H9 (cell line): ENCODE data around the gene CCDC191. TPM values are rescaled to one million over a fixed set of nuclear protein-coding genes. Genes with fewer than 3 reads are reported as not detected.

Source experiments
- DNase-seq: peaks from one replicate; pipeline ENCODE4 v3.0.0-alpha.2; 2017
- H2AFZ ChIP-seq: one replicate; pipeline ENCODE4 v1.6.1; 2013; ENCODE audit warnings: mild to moderate bottlenecking, low read length, control low read depth, moderate library complexity
- H2AK5ac ChIP-seq: 2 replicates; pipeline ENCODE4 v1.6.1; 2013; ENCODE audit warnings: low read length, control low read depth, mixed read lengths; ENCODE audit not compliant: insufficient read length
- H2BK120ac ChIP-seq: one replicate; pipeline ENCODE4 v1.6.1; 2013; ENCODE audit warnings: low read depth, mild to moderate bottlenecking, low read length, control low read depth, inconsistent platforms; ENCODE audit not compliant: poor library complexity, severe bottlenecking
- H2BK12ac ChIP-seq: 2 replicates; pipeline ENCODE4 v1.6.1; 2013; ENCODE audit warnings: low read length, control low read depth, mixed read lengths, low read depth; ENCODE audit not compliant: insufficient read length
- H2BK15ac ChIP-seq: 2 replicates; pipeline ENCODE4 v1.6.1; 2013; ENCODE audit warnings: low read depth, low read length, control low read depth
- H2BK20ac ChIP-seq: one replicate; pipeline ENCODE4 v1.6.1; 2013; ENCODE audit warnings: low read depth, mild to moderate bottlenecking, low read length, control low read depth, inconsistent platforms; ENCODE audit not compliant: poor library complexity, severe bottlenecking
- H2BK5ac ChIP-seq: 2 replicates; pipeline ENCODE4 v1.6.1; 2013; ENCODE audit warnings: low read length, control low read depth, mixed read lengths; ENCODE audit not compliant: insufficient read length
- H3K14ac ChIP-seq: 2 replicates; pipeline ENCODE4 v1.6.1; 2013; ENCODE audit warnings: low read length, control low read depth; ENCODE audit not compliant: insufficient read depth
- H3K18ac ChIP-seq: 2 replicates; pipeline ENCODE4 v1.6.1; 2013; ENCODE audit warnings: low read depth, mild to moderate bottlenecking, mixed read lengths, low read length, control low read depth; ENCODE audit not compliant: insufficient read length
- H3K23ac ChIP-seq: 2 replicates; pipeline ENCODE4 v1.6.1; 2013; ENCODE audit warnings: low read length, control low read depth, mixed read lengths, low read depth; ENCODE audit not compliant: insufficient read length
- H3K23me2 ChIP-seq: 2 replicates; pipeline ENCODE4 v1.6.1; 2013; ENCODE audit warnings: low read depth, mild to moderate bottlenecking, mixed read lengths, low read length, control low read depth; ENCODE audit not compliant: insufficient read length, poor library complexity, severe bottlenecking
- H3K27ac ChIP-seq: 2 replicates; pipeline ENCODE4 v1.5.1; 2013; ENCODE audit warnings: low read length, control low read depth, mixed read lengths, low read depth; ENCODE audit not compliant: insufficient read length
- H3K27me3 ChIP-seq: 2 replicates; pipeline ENCODE4 v1.6.1; 2013; ENCODE audit warnings: low read length, control low read depth, inconsistent platforms; ENCODE audit not compliant: insufficient read depth
- H3K4ac ChIP-seq: 2 replicates; pipeline ENCODE4 v1.6.1; 2013; ENCODE audit warnings: low read depth, mild to moderate bottlenecking, control low read depth, inconsistent platforms, low read length, moderate library complexity
- H3K4me1 ChIP-seq: 2 replicates; pipeline ENCODE4 v1.6.1; 2013; ENCODE audit warnings: low read length, control low read depth, inconsistent platforms; ENCODE audit not compliant: insufficient read depth
- H3K4me2 ChIP-seq: 2 replicates; pipeline ENCODE4 v1.6.1; 2013; ENCODE audit warnings: low read length, control low read depth, mixed read lengths; ENCODE audit not compliant: insufficient read length, insufficient read depth
- H3K56ac ChIP-seq: 2 replicates; pipeline ENCODE4 v1.6.1; 2013; ENCODE audit warnings: low read depth, mild to moderate bottlenecking, mixed read lengths, low read length, control low read depth; ENCODE audit not compliant: insufficient read length
- H3K79me1 ChIP-seq: 2 replicates; pipeline ENCODE4 v1.6.1; 2013; ENCODE audit warnings: low read depth, mild to moderate bottlenecking, moderate library complexity, low read length, control low read depth, inconsistent platforms; ENCODE audit not compliant: insufficient read depth, poor library complexity, severe bottlenecking
- H3K79me2 ChIP-seq: 2 replicates; pipeline ENCODE4 v1.6.1; 2013; ENCODE audit warnings: low read length, control low read depth, inconsistent platforms; ENCODE audit not compliant: insufficient read depth
- H3K9ac ChIP-seq: 2 replicates; pipeline ENCODE4 v1.6.1; 2013; ENCODE audit warnings: low read length, control low read depth, mixed read lengths; ENCODE audit not compliant: insufficient read length; ENCODE audit errors: extremely low read depth
- H3K9me3 ChIP-seq: one replicate; pipeline ENCODE4 v1.6.1; 2013; ENCODE audit warnings: low read depth, low read length, inconsistent platforms; ENCODE audit not compliant: control insufficient read depth
- H3T11ph ChIP-seq: one replicate; pipeline ENCODE4 v1.6.1; 2013; ENCODE audit warnings: mild to moderate bottlenecking, low read length, control low read depth, inconsistent platforms
- H4K20me1 ChIP-seq: one replicate; pipeline ENCODE4 v1.6.1; 2013; ENCODE audit not compliant: control insufficient read depth, insufficient read length, insufficient read depth
- H4K5ac ChIP-seq: 2 replicates; pipeline ENCODE4 v1.6.1; 2013; ENCODE audit warnings: low read depth, mild to moderate bottlenecking, mixed read lengths, low read length, control low read depth; ENCODE audit not compliant: insufficient read length
- H4K8ac ChIP-seq: replicated peaks from 2 replicates; pipeline ENCODE4 v1.6.1; 2013; ENCODE audit warnings: low read length, control low read depth, mixed read lengths, low read depth; ENCODE audit not compliant: insufficient read length
- H4K91ac ChIP-seq: 2 replicates; pipeline ENCODE4 v1.6.1; 2013; ENCODE audit warnings: low read depth, mild to moderate bottlenecking, moderate library complexity, mixed read lengths, low read length, control low read depth; ENCODE audit not compliant: insufficient read length
- H3K27ac Mint-ChIP-seq, 3 experiments: 2 replicates in 2 of 3; 3 replicates in 1 of 3; pipeline ENCODE4 v1.8.0; 2020 to 2021; ENCODE audit warnings: mixed read lengths in 3 of 3, mild to moderate bottlenecking in 1 of 3, moderate library complexity in 1 of 3
- H3K27me3 Mint-ChIP-seq: 2 replicates; pipeline ENCODE4 v1.8.0; 2021; ENCODE audit warnings: low read depth, mild to moderate bottlenecking, moderate library complexity, mixed read lengths
- H3K36me3 Mint-ChIP-seq, 3 experiments: 2 replicates in 2 of 3; 3 replicates in 1 of 3; pipeline ENCODE4 v1.8.0; 2020 to 2021; ENCODE audit warnings: low read depth in 3 of 3, mixed read lengths in 3 of 3; ENCODE audit not compliant: insufficient read depth in 1 of 3
- H3K4me1 Mint-ChIP-seq, 2 experiments: 2 replicates each; pipeline ENCODE4 v1.8.0; 2020; ENCODE audit warnings: mixed read lengths in 2 of 2
- H3K4me3 Mint-ChIP-seq, 2 experiments: 2 replicates in 1 of 2; 3 replicates in 1 of 2; pipeline ENCODE4 v1.8.0; 2020 to 2021; ENCODE audit warnings: mild to moderate bottlenecking in 2 of 2, mixed read lengths in 2 of 2, moderate library complexity in 1 of 2
- H3K9me3 Mint-ChIP-seq, 2 experiments: 2 replicates in 1 of 2; 3 replicates in 1 of 2; pipeline ENCODE4 v1.8.0; 2020; ENCODE audit warnings: mild to moderate bottlenecking in 2 of 2, mixed read lengths in 2 of 2, moderate library complexity in 1 of 2
- WGBS: extraction: QIAGEN DNeasy Blood & Tissue Kit; methylation state at CpG from one replicate; pipeline ENCODE4 v1.1.7; 2013; ENCODE audit warnings: missing lambda C conversion rate, low lambda C conversion rate, mixed read lengths; ENCODE audit not compliant: insufficient read length; ENCODE audit errors: extremely low coverage; 5-methylcytosine and 5-hydroxymethylcytosine counted together
- total RNA-seq: library from RNA; stranded (reverse); gene quantifications from 2 replicates; pipeline ENCODE4 v1.2.1, GENCODE V29; 2021
- TF ChIP-seq, protein P1 (sequence below): fragments of 200-600 bp; sonication (generic); conservative IDR thresholded peaks from 3 replicates; pipeline ENCODE4 v1.8.0; 2021; ENCODE audit warnings: antibody characterized with exemption, mild to moderate bottlenecking

Gene CCDC191
- total RNA-seq, 1 experiment from 2014 or later = 0.68 TPM

DNA sequence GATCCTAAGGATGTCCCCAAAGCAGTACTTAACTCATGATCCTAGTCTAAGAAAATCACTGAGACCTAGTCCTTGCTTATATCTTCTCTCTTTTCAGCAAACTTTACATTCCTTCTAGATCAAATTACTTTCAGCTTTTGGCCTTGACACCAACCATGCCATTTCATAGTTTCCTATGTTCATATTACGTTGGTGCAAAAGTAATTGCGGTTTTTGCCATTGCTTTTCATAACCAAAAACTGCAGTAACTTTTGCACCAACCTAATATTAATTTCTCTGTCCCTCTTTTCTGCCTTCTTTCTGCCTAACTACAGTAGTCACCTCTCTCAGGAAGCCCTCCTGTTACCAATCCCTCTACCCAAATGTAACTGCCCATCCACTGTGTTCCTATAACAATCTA is 36.8 kb downstream of the CCDC191 start:
- Histone ChIP-seq H3K9ac (no peak overlapping the region), H3K79me1 (no peaks in the 10 kb centered on the region), H3K56ac (no peak overlapping the region), H2AFZ (no peak overlapping the region), H3T11ph (no peak overlapping the region), H3K23ac (no peak overlapping the region), H2BK12ac (no peak overlapping the region), H4K8ac (no peak overlapping the region), H3K4ac (no peak overlapping the region), H3K14ac (no peak overlapping the region), H2AK5ac (no peak overlapping the region), H4K5ac (no peak overlapping the region), H4K20me1 (no peaks in the 10 kb centered on the region), H3K9me3 (no peaks in the 10 kb centered on the region), H3K79me2 (no peaks in the 10 kb centered on the region), H3K23me2 (no peaks in the 10 kb centered on the region), H3K27me3 (no peaks in the 10 kb centered on the region), H3K4me1 (no peaks in the 10 kb centered on the region), H2BK15ac (no peak overlapping the region), H2BK5ac (no peak overlapping the region), H3K4me2 (no peak overlapping the region), H2BK120ac (no peak overlapping the region), H4K91ac (no peak overlapping the region), H3K18ac (no peak overlapping the region), H3K27ac (no peak overlapping the region), H2BK20ac (no peak overlapping the region)
- Mint-ChIP-seq H3K36me3 (no peaks in the 10 kb centered on the region), H3K4me1 (peaks cover 6% of the 10 kb centered on the region in 2 experiments; a peak in 3 of 4 replicates), H3K4me3 (no peak overlapping the region), H3K27ac (no peak overlapping the region), H3K27me3 (no peaks in the 10 kb centered on the region), H3K9me3 (no peaks in the 10 kb centered on the region)
- TF ChIP-seq, protein P1, sequence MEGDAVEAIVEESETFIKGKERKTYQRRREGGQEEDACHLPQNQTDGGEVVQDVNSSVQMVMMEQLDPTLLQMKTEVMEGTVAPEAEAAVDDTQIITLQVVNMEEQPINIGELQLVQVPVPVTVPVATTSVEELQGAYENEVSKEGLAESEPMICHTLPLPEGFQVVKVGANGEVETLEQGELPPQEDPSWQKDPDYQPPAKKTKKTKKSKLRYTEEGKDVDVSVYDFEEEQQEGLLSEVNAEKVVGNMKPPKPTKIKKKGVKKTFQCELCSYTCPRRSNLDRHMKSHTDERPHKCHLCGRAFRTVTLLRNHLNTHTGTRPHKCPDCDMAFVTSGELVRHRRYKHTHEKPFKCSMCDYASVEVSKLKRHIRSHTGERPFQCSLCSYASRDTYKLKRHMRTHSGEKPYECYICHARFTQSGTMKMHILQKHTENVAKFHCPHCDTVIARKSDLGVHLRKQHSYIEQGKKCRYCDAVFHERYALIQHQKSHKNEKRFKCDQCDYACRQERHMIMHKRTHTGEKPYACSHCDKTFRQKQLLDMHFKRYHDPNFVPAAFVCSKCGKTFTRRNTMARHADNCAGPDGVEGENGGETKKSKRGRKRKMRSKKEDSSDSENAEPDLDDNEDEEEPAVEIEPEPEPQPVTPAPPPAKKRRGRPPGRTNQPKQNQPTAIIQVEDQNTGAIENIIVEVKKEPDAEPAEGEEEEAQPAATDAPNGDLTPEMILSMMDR = no peak
- WGBS = no CpG with 5 or more reads among the region's 2 CpGs
- no peak for DNase-seq
